ENCODE measurements around the gene SREK1IP1.
A peak's percentile ranks its signal among the peaks of the same experiment; 100 is the strongest.

Gene SREK1IP1

DNA sequence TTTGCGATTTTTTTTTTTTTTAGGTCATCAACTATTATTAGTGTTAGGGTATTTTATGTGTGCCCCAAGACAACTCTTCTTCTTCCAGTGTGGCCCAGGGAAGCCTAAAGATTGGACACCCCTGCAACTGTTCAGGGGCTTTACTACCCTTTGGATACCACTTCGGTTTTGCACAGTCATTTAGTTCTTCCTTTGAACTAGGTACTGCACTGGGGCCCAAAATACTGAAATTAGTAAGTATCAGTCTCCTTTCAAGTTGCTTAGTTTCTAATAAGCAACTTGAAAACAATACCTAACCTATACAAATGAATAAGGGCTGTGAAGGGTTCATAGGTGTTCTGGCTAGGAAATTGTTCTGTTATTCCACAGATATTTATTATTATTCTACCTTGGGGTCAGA lies 45.6 kb upstream of the SREK1IP1 start (continued):
- TF ChIP-seq TSHZ1 (tag by site-specific recombination; IDR thresholded peaks at IDR 0.05; ENCODE audit: borderline replicate concordance) (no peak), ZNF777 (tag by site-specific recombination; IDR thresholded peaks at IDR 0.05; ENCODE audit: borderline replicate concordance) (no peak)

GRCh38 chr5:64811050-64811640 lies 42.7 kb upstream of the SREK1IP1 start:
- POLR2A ChIA-PET, result no interaction called here
- peak; percentile 89 for TF ChIP-seq ZNF654 (tag by site-specific recombination; IDR thresholded peaks at IDR 0.05; ENCODE audit: low read depth)
- TF ChIP-seq CTCF (tag by site-specific recombination; IDR thresholded peaks at IDR 0.05), result 0 out of 2 replicates have a peak, but pooled peaks have one; percentile 26
- TF ChIP-seq ZNF560 (tag by site-specific recombination; IDR thresholded peaks at IDR 0.05; ENCODE audit: borderline replicate concordance), result no peak
- TF ChIP-seq, protein P1, sequence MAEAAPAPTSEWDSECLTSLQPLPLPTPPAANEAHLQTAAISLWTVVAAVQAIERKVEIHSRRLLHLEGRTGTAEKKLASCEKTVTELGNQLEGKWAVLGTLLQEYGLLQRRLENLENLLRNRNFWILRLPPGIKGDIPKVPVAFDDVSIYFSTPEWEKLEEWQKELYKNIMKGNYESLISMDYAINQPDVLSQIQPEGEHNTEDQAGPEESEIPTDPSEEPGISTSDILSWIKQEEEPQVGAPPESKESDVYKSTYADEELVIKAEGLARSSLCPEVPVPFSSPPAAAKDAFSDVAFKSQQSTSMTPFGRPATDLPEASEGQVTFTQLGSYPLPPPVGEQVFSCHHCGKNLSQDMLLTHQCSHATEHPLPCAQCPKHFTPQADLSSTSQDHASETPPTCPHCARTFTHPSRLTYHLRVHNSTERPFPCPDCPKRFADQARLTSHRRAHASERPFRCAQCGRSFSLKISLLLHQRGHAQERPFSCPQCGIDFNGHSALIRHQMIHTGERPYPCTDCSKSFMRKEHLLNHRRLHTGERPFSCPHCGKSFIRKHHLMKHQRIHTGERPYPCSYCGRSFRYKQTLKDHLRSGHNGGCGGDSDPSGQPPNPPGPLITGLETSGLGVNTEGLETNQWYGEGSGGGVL (tag by site-specific recombination; IDR thresholded peaks at IDR 0.05), result no peak
- Histone ChIP-seq H3K36me3 (ENCODE audit: control insufficient read depth in 2 of 2, insufficient read depth in 1 of 2, low read length in 2 of 2) (peaks cover 0 to 5% of the 10 kb centered on the region in 2 experiments; a peak in 2 of 3 replicates), H3K9me3 (ENCODE audit: control insufficient read depth, insufficient read depth, low read depth, low read length) (no peaks in the 10 kb centered on the region), H3K4me3 (ENCODE audit: low read depth, low read length) (no peak overlapping the region), H3K4me1 (ENCODE audit: control insufficient read depth, insufficient read depth, low read length) (no peaks in the 10 kb centered on the region), H3K27ac (ENCODE audit: extremely low read depth, low read depth, low read length) (no peak overlapping the region)
- CTCF ChIA-PET, result interaction anchor here (0.6 to 3.4 kb wide), 33 partner anchors 9 to 1016 kb away, joined by 3 to 48 read pairs (median 4); partner anchors contain the start of gene ADAMTS6

DNA sequence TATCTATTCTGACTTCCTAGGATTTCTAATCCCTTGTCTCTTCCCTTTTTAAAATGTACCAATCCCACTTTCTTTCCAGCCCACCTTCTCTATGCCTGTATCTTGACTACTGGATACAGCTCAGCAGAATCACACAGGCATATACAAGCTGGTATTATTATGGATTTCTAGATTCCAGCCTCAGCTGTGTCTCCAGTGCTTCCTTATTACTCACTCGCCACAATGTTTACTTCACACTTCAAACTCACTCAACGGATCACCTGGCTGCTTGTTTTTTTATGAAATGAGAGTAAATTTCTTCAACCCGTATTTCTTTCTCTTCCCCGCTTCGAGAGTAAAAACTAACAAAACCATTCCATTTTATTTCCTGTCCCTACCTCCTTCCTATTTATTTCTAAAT lies 39.0 kb upstream of the SREK1IP1 start:
- Histone ChIP-seq H3K4me1 (ENCODE audit: control insufficient read depth, insufficient read depth, low read length) (no peaks in the 10 kb centered on the region), H3K4me3 (ENCODE audit: low read depth, low read length) (no peak overlapping the region), H3K36me3 (ENCODE audit: control insufficient read depth in 2 of 2, insufficient read depth in 1 of 2, low read length in 2 of 2) (peaks cover 0 to 5% of the 10 kb centered on the region in 2 experiments; a peak in 2 of 3 replicates), H3K9me3 (ENCODE audit: control insufficient read depth, insufficient read depth, low read depth, low read length) (no peaks in the 10 kb centered on the region), H3K27ac (ENCODE audit: extremely low read depth, low read depth, low read length) (no peak overlapping the region)
- ChIA-PET CTCF (interaction anchor here (0.6 to 1.5 kb wide), 3 partner anchors 23 to 198 kb away, joined by 3 to 5 read pairs (median 4); no protein-coding TSS in a partner anchor), POLR2A (no interaction called here)
- TF ChIP-seq OVOL3 (tag by site-specific recombination; IDR thresholded peaks at IDR 0.05) (no peak), MZF1 (tag by site-specific recombination; IDR thresholded peaks at IDR 0.05; ENCODE audit: borderline replicate concordance) (no peak), ZNF768 (tag by site-specific recombination; IDR thresholded peaks at IDR 0.05) (no peak), ZNF37A (tag by site-specific recombination; IDR thresholded peaks at IDR 0.05) (no peak), ZNF157 (tag by site-specific recombination; IDR thresholded peaks at IDR 0.05) (no peak), ZNF792 (tag by site-specific recombination; IDR thresholded peaks at IDR 0.05) (no peak), ZNF138 (tag by site-specific recombination; IDR thresholded peaks at IDR 0.05; ENCODE audit: borderline replicate concordance) (no peak), ZNF660 (tag by site-specific recombination; IDR thresholded peaks at IDR 0.05) (no peak)
- TF ChIP-seq, protein P2, sequence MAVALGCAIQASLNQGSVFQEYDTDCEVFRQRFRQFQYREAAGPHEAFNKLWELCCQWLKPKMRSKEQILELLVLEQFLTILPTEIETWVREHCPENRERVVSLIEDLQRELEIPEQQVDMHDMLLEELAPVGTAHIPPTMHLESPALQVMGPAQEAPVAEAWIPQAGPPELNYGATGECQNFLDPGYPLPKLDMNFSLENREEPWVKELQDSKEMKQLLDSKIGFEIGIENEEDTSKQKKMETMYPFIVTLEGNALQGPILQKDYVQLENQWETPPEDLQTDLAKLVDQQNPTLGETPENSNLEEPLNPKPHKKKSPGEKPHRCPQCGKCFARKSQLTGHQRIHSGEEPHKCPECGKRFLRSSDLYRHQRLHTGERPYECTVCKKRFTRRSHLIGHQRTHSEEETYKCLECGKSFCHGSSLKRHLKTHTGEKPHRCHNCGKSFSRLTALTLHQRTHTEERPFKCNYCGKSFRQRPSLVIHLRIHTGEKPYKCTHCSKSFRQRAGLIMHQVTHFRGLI (tag by site-specific recombination; IDR thresholded peaks at IDR 0.05), result no peak
- TF ChIP-seq, protein P3, sequence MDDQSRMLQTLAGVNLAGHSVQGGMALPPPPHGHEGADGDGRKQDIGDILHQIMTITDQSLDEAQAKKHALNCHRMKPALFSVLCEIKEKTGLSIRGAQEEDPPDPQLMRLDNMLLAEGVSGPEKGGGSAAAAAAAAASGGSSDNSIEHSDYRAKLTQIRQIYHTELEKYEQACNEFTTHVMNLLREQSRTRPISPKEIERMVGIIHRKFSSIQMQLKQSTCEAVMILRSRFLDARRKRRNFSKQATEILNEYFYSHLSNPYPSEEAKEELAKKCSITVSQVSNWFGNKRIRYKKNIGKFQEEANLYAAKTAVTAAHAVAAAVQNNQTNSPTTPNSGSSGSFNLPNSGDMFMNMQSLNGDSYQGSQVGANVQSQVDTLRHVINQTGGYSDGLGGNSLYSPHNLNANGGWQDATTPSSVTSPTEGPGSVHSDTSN (CRISPR knock-in tag; IDR thresholded peaks at IDR 0.05), result no peak
- TF ChIP-seq, protein P4, sequence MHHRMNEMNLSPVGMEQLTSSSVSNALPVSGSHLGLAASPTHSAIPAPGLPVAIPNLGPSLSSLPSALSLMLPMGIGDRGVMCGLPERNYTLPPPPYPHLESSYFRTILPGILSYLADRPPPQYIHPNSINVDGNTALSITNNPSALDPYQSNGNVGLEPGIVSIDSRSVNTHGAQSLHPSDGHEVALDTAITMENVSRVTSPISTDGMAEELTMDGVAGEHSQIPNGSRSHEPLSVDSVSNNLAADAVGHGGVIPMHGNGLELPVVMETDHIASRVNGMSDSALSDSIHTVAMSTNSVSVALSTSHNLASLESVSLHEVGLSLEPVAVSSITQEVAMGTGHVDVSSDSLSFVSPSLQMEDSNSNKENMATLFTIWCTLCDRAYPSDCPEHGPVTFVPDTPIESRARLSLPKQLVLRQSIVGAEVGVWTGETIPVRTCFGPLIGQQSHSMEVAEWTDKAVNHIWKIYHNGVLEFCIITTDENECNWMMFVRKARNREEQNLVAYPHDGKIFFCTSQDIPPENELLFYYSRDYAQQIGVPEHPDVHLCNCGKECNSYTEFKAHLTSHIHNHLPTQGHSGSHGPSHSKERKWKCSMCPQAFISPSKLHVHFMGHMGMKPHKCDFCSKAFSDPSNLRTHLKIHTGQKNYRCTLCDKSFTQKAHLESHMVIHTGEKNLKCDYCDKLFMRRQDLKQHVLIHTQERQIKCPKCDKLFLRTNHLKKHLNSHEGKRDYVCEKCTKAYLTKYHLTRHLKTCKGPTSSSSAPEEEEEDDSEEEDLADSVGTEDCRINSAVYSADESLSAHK (tag by site-specific recombination; IDR thresholded peaks at IDR 0.05), result no peak
- TF ChIP-seq, protein P5, sequence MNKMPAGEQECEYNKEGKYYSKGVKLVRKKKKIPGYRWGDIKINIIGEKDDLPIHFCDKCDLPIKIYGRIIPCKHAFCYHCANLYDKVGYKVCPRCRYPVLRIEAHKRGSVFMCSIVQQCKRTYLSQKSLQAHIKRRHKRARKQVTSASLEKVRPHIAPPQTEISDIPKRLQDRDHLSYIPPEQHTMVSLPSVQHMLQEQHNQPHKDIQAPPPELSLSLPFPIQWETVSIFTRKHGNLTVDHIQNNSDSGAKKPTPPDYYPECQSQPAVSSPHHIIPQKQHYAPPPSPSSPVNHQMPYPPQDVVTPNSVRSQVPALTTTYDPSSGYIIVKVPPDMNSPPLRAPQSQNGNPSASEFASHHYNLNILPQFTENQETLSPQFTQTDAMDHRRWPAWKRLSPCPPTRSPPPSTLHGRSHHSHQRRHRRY (tag by site-specific recombination; IDR thresholded peaks at IDR 0.05), result no peak
